NCI-H446 treated with DMSO at 0.1 percent for 48 hours (cell line): ENCODE data around the gene IKBKE.

ENCODE experiments used
- DNase-seq: peaks from one replicate; lab custom pipeline; 2025; lab: John Stamatoyannopoulos, UW

IKBKE gene

DNA sequence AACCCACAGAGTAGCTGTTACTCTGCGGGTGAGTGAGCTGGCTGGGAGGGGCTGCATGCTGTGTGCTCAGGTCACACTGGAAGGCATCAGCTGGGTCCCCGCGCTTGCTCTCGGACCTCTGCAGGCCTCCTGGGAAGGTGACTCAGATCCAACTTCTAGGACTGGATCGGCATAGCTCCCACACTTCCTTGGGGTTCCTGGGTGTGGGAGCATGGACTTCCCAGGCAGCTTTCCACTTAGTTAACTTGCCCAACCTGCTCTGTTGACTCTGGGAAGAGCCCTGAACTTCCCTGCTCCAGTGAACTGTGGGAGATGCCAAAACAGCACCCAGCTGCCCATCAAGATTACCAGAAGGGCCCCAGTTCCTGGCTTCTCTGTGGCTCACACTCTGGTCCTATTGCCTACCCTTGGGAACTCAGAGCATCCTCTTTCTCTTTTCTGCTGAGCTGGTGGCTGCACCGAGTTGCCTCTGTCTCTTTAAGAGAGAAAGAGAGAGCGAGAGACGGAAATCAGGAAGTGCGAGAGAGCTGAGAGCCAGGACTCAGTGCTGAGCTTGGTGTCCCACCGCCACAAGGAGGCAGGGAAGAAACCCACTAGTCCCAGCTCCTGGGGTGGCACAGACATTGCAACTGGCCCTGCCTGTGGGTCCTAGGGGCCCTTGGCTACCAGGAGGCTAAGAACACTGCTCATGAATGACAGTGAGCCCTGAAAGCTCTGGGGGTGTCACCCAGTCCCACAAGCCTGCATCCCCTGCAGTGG lies at the start of gene IKBKE:
IKBKE (plus strand) TSS at position 544 of the 759 bp plus-strand sequence. CDS start 2,752 bp downstream, outside the sequence.
- DNase-seq: no peak

DNA sequence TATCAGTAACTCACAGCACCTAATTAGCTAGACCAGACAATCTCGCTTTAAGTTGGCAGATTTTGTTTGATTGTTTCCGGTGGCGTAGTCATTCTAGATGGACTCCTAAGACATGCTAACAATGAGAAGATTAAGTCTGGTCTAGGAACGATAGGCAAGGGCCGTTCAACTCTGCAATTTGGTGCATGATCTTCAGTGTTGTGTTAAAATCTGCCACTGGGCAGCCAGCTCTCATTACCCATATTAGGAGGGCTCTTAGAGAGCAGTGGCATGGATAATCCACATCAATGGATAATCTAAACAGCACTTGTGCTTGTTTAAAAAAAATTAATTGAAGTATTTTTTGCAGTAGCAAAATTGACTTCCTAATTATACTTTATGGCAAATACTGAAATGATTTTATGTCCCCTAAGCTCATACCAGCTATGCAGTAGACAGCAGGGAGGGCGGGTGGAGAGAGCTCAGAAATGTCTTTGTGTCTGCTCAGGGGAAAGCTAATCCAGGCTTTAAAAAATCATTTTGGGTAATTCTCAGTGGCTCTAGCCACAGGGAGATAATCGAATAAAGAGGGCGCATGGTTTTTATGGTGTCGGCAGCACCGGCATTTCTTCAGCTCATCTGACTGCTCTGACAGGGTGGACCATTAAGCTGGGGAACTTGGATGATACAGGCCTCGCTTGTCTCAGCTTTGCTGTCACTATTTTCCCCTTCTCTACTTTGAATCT lies 48.5 kb upstream of the IKBKE start:
- no peak for DNase-seq

DNA sequence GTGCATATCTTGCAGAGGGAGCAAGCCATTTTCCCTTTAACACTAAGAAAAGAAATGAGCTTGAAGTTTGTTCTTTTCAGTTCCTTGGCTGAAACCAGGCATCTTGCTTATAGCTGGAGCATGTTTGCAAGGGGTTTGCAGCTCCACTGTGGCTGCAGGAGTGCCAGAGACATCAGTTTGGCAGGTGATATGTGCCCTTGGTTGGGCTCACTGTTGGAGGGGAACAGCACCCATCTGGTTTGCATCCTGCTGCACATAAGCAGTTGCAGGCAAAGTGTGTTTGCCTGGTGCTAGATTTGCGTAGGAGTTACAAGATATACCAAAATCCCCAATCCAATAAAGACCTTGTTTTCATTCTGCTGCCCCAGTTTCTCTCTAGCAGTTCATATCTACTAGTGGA lies 47.8 kb upstream of the IKBKE start:
- DNase-seq: no peak

DNA sequence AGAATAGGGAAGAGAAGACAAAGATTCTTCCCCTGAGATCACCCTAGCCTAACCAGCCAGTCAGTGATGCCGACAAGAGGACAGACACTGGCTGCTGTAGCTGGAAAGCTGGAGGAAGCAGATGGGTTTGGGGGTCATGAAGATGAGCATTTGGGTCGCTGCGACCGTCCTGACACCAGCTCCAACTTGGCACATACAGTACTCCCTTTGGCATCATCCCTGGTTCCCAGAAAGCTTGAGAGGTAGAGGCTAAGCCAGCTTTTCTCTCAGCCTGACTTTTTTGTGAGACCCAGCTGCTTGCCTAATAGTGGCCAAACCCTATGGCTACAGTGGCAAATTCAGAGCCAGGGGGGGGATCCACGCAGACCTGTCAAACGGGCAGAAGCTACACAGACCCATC lies 43.0 kb upstream of the IKBKE start:
- peak; percentile 95 for DNase-seq

GRCh38 chr1:206429421-206429820 lies 40.9 kb upstream of the IKBKE start:
- DNase-seq: no peak

GRCh38 chr1:206430031-206430983 lies 40.0 kb upstream of the IKBKE start:
- DNase-seq: no peak

- no peak for DNase-seq
Observed at GRCh38 chr1:206435445-206435844, 34.8 kb upstream of the IKBKE start.

DNA sequence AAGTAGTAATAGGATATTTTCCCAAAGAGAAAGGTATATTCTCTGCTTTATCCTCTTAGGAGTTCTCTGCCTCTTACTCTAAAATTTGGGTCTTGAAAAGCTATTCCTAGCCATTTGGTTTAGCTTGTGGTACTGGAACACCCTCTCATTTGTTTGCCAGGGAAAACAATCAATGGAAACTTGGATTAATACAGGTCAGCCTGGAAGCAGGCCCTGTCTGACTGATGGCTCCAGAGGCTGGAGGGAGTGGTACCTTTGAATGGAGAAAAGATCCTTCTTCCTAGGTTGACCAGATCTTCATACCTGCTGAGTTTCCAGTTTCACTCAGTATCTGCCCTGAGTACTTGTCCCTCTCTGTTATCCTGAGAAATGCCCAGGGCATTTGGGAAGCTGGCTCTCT lies 31.7 kb upstream of the IKBKE start:
- no peak for DNase-seq

DNA sequence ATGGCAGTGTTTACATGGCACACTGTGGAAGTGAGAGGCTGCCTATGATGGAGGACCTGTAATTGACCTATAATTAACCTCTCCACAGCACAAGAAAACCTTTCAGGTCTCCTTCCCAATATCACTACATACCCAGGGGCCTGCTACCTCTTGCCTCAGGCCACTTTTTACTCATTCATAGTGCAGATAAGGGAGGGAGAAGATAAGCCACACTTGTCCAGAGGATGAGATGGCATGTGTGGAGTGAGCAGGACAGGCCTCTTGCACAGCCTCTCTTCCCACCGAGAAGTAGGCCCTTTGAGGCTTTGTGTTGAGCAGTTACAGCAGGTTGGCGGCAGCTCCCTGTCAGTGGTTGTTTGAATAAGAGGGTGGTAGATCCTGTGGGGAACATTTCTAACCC lies 31.1 kb upstream of the IKBKE start:
- DNase-seq: no peak

DNA sequence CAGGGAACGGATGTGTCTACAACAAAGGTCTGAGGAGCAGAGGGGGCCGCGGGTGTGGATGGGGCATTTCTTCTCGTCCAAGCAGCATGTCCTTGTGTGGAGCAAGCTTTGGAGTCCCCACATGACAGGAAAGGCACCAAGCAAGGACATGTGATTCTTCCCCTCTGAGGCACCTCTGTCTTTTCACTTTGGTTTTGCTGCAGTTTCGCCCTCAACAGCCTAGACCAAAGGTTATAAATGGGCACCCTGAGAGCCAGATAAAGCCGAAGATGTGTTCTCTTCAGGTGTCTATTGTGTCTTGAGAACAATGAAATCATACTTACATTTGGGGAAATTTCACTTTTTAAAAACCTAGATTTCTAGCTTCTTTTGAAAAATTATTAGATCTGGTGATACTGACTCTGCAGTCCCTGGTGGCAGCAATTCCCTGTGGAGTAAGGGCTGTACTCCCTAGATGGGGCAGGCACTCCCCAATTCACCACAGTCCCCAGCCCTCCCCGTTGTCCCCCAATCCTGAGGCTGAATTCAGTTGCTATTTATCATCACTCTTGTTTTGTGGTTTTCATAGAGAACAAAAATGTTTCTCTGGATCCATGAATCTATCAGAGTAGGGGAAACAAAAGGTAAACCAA lies 28.8 kb upstream of the IKBKE start:
- no peak for DNase-seq

GRCh38 chr1:206442101-206442500 lies 28.2 kb upstream of the IKBKE start:
- DNase-seq: no peak

GRCh38 chr1:206445116-206445515 lies 25.2 kb upstream of the IKBKE start:
- DNase-seq: peak; percentile 49

DNA sequence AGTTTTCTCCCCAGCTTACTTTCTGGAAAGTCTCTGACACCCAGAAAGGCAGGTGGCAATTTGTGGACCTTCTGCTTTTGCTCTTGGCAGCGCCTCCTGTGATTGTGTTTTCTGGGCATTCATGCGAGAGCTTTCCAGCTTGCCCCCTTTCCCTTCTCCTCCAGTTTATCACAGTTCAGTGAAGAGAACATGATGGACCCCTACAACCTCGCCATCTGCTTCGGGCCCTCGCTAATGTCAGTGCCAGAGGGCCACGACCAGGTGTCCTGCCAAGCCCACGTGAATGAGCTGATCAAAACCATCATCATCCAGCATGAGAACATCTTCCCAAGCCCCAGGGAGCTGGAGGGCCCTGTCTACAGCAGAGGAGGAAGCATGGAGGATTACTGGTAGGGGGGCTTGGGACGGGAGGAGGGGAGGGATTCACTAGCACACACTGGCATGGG lies 24.3 kb upstream of the IKBKE start:
- DNase-seq: peak; percentile 93

GRCh38 chr1:206446688-206447421 lies 23.4 kb upstream of the IKBKE start:
- no peak for DNase-seq

- DNase-seq: no peak
Observed at GRCh38 chr1:206447422-206447765, 22.9 kb upstream of the IKBKE start.

DNA sequence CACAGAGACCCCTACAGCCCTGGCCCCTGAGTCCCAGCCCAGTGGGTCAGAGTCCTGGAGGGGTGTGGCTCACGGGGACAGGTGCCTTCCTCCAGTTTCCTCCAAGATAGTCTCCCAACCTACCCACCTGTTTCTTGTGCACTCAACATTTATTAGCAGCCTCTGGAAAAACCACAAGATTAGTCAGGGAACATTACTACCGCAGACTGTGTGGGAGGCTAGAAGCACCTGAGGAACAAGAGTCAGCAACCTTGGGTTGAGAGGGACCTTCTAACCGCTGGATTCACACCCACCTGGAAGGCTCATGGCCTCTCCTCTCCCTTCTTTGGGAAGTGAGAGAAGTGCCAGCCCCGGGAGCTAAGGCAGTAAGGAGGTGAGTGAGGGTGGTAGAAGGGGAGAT lies 22.5 kb upstream of the IKBKE start:
- DNase-seq: no peak

DNA sequence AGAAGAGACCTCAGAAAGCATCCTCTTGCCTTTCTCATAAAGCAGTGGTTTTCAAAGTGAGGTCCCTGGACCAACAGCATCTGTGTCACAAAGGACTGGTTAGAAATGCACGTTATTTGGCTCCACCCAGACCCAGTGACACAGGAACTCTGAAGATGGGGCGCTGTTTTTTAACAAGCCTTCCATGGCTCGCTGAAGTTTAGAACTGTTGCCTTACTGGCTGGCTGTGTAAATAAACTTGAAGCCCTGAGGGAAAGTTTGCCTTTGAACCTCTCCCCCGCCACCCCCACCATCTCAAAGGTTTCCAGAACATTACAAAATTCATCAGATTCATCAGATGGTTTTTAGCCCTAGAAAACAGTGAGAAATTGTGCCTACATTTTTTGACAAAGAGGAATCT lies 21.8 kb upstream of the IKBKE start:
- DNase-seq: no peak

DNA sequence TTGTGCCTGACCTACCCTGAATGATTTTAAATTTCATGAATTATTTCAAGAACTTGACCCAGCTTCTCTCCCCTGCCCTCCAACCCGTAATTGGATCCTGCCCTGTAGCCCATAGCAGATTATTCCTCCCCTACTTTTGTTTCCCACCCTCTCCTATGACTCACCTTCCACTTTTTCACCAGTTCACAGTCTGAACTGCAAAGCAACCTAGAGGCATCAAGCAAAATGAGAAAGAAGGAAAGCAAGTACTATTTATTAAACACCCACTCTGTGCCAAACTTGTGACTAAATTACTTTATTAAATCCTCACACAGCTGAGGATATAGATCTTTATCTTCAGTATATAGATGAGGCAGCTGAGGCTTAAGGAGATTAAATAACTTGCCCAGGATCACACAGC lies 20.7 kb upstream of the IKBKE start:
- no peak for DNase-seq

DNA sequence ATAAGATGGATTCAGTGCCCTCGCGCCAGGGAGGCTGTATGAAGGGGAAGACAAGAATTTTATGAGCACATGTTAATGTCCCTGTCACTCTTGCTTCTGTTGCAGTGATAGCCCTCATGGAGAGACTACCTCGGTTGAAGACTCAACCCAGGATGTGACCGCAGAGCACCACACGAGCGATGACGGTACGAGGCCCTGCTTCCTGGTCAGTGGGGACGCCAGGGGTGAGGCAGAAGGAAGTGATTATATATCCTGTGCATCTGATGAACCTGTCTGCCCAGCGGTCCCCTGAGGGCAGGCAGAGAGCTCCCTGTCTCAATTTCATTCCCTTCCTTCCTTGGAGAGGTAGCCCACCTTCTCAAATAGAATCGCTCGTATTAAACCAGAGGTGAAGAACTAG lies 20.0 kb upstream of the IKBKE start:
- DNase-seq: no peak

DNA sequence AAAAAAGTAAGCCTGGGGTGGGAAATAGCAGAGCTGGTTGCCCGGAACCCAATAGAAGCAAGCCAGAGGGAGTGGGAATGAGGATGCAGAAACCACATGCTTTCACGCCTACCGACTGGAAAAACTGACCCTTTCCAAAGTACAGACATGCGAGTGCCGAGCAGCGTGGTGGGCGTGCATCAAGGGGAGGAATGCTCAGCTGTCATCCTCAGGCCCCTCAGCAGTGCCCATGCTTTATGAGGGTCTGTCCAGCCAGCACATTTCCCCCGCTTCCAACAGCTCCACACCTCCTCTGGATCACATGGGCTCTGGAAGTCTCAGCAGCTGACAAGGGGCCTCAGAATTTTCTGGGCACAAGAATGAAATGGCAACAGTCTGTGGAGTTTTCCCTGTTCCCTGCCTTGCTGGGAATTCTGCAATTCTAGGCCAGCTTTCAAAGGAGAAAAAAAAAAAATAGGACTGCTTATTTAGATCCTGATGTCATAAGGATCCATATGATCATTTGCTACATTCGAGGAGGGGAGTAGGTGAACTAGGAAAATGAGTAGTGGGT lies 19.1 kb upstream of the IKBKE start:
- DNase-seq: no peak

- DNase-seq: no peak
Observed at GRCh38 chr1:206453111-206453510, 17.2 kb upstream of the IKBKE start.
